BE2C (cell line): ENCODE results near the gene MTA3.
A peak's percentile ranks its signal among the peaks of the same experiment; 100 is the strongest.

ENCODE experiments used
- DNase-seq: peaks from one replicate; pipeline ENCODE4 v3.0.0-alpha.2; 2020
- H3K27me3 ChIP-seq: fragments of 250-450 bp; sonication (Bioruptor Pico); 2 replicates; pipeline ENCODE4 v1.5.1; 2020; ENCODE audit warnings: mild to moderate bottlenecking
- H3K36me3 ChIP-seq: fragments of 250-450 bp; sonication (Bioruptor Pico); 2 replicates; pipeline ENCODE4 v1.5.1; 2020; ENCODE audit warnings: mild to moderate bottlenecking
- H3K4me1 ChIP-seq: fragments of 250-450 bp; sonication (Bioruptor Pico); 2 replicates; pipeline ENCODE4 v1.5.1; 2020
- H3K4me3 ChIP-seq: 2 replicates; pipeline ENCODE4 v1.5.1; 2011; ENCODE audit warnings: low read depth, low read length
- H3K9me3 ChIP-seq: fragments of 250-450 bp; sonication (Bioruptor Pico); 2 replicates; pipeline ENCODE4 v1.5.1; 2020
- CTCF ChIP-seq: IDR thresholded peaks from 2 replicates; pipeline ENCODE4 v1.5.1; 2012; ENCODE audit warnings: mild to moderate bottlenecking, low read depth, low read length

MTA3 gene

GRCh38 chr2:42787788-42788477, 219.5 kb downstream of the MTA3 start:
- no peaks in the 10 kb centered on the region for H3K27me3 ChIP-seq
- no peak overlapping the region for H3K4me3 ChIP-seq
- H3K9me3 ChIP-seq: no peaks in the 10 kb centered on the region
- DNase-seq: no peak
- peaks cover 12% of the 10 kb centered on the region for H3K4me1 ChIP-seq
- no peaks in the 10 kb centered on the region for H3K36me3 ChIP-seq
- no peak for TF ChIP-seq CTCF

- peaks cover 12% of the 10 kb centered on the region for H3K4me1 ChIP-seq
- DNase-seq: no peak
- no peaks in the 10 kb centered on the region for H3K27me3 ChIP-seq
- no peaks in the 10 kb centered on the region for H3K36me3 ChIP-seq
- no peak for TF ChIP-seq CTCF
- no peaks in the 10 kb centered on the region for H3K9me3 ChIP-seq
- H3K4me3 ChIP-seq: no peak overlapping the region
Observed at GRCh38 chr2:42788478-42788793, 220.0 kb downstream of the MTA3 start.

GRCh38 chr2:42788882-42789281, 220.4 kb downstream of the MTA3 start:
- no peaks in the 10 kb centered on the region for H3K36me3 ChIP-seq
- H3K4me1 ChIP-seq: peaks cover 12% of the 10 kb centered on the region
- DNase-seq: peak; percentile 57
- no peak overlapping the region for H3K4me3 ChIP-seq
- H3K9me3 ChIP-seq: no peaks in the 10 kb centered on the region
- H3K27me3 ChIP-seq: no peaks in the 10 kb centered on the region
- TF ChIP-seq CTCF: no peak

- no peak overlapping the region for H3K4me3 ChIP-seq
- peaks cover 12% of the 10 kb centered on the region for H3K4me1 ChIP-seq
- no peaks in the 10 kb centered on the region for H3K36me3 ChIP-seq
- no peak for DNase-seq
- TF ChIP-seq CTCF: no peak
- no peaks in the 10 kb centered on the region for H3K9me3 ChIP-seq
- H3K27me3 ChIP-seq: no peaks in the 10 kb centered on the region
Observed at GRCh38 chr2:42789751-42790150, 221.3 kb downstream of the MTA3 start.

- H3K9me3 ChIP-seq: no peaks in the 10 kb centered on the region
- no peak overlapping the region for H3K4me3 ChIP-seq
- H3K36me3 ChIP-seq: no peaks in the 10 kb centered on the region
- H3K27me3 ChIP-seq: no peaks in the 10 kb centered on the region
- DNase-seq: no peak
- H3K4me1 ChIP-seq: peaks cover 12% of the 10 kb centered on the region
- TF ChIP-seq CTCF: no peak
Observed at GRCh38 chr2:42791606-42792005, 223.2 kb downstream of the MTA3 start.

GRCh38 chr2:42792087-42792582, 223.7 kb downstream of the MTA3 start:
- Histone ChIP-seq H3K4me1 (peaks cover 12% of the 10 kb centered on the region), H3K4me3 (no peak overlapping the region), H3K27me3 (no peaks in the 10 kb centered on the region), H3K36me3 (no peaks in the 10 kb centered on the region), H3K9me3 (no peaks in the 10 kb centered on the region)
- no peak for DNase-seq
- no peak for TF ChIP-seq CTCF
